ENCODE results near the gene FRMD6. TPM values are rescaled to one million over a fixed set of nuclear protein-coding genes. Genes with fewer than 3 reads are reported as not detected.

FRMD6 gene
- total and polyA plus RNA-seq, 10 of the 15 experiments (the other 5 are each of a cell fraction or from before 2014, with no cell fraction given), result 0.86 to 7.8 (median 3.3) TPM

DNA sequence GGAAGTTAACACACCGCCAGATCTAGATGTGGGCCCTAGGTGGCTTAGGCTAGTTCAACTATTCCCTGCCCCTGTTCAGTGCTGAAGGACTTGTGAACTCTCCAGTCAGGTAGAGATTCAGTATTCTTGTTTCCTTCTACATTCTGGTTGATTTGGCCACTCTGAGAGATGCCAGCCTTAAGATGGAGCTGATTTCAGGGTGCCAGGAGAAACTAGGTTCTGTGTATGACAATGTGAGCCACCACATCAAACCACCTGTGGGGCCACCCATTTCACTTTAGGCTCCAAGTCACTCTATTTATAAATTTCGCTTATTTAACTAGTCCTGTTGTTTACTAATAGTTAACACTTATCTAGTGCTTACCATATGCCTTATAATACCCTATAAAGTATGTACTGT is 26.0 kb downstream of the FRMD6 start:
- no TSS peak for BruUV-seq (replicated peaks)
- Histone ChIP-seq H4K20me1 (ENCODE audit: control insufficient read depth, insufficient read depth) (no peaks in the 10 kb centered on the region), H3K4me3 (no peak overlapping the region), H3K4me2 (ENCODE audit: control insufficient read depth, insufficient read depth) (no peak overlapping the region), H3K79me2 (ENCODE audit: control insufficient read depth, insufficient read depth, low read length) (no peaks in the 10 kb centered on the region), H3K27me3 (replicated peaks in 1 of 2; ENCODE audit: control insufficient read depth in 2 of 2, insufficient read depth in 2 of 2, low read length in 1 of 2) (peaks cover 0 to 1% of the 10 kb centered on the region in 2 experiments; a peak in 1 of 4 replicates), H2AFZ (ENCODE audit: control insufficient read depth, low read depth, low read length) (no peak overlapping the region), H3K27ac (ENCODE audit: control insufficient read depth, insufficient read depth) (no peak overlapping the region), H3K9ac (ENCODE audit: control insufficient read depth, insufficient read depth, low read length) (no peak overlapping the region), H3K4me1 (ENCODE audit: control insufficient read depth, insufficient read depth, low read length) (no peaks in the 10 kb centered on the region), H3K36me3 (ENCODE audit: control insufficient read depth in 2 of 2, insufficient read depth in 2 of 2, low read length in 1 of 2) (no peaks in the 10 kb centered on the region), H3K9me3 (replicated peaks; ENCODE audit: control insufficient read depth, insufficient read depth, low read length) (no peaks in the 10 kb centered on the region)
- WGBS (ENCODE audit: insufficient coverage, insufficient replicate concordance, low lambda C conversion rate, missing lambda C conversion rate), result 48% methylated on average over 2 of the region's 2 CpGs
- ChIA-PET SMC1A (ENCODE audit: uncharacterized antibody, unreplicated experiment) (no interaction called here), CTCF (no interaction called here), POLR2A (no interaction called here), RAD21 (ENCODE audit: unreplicated experiment) (no interaction called here)
- no peak for DNase-seq (ENCODE audit: low read depth, low spot score)
- ATAC-seq, result peak; percentile 29; the same call in 2 of the 3 replicates
- TF ChIP-seq, protein P1, sequence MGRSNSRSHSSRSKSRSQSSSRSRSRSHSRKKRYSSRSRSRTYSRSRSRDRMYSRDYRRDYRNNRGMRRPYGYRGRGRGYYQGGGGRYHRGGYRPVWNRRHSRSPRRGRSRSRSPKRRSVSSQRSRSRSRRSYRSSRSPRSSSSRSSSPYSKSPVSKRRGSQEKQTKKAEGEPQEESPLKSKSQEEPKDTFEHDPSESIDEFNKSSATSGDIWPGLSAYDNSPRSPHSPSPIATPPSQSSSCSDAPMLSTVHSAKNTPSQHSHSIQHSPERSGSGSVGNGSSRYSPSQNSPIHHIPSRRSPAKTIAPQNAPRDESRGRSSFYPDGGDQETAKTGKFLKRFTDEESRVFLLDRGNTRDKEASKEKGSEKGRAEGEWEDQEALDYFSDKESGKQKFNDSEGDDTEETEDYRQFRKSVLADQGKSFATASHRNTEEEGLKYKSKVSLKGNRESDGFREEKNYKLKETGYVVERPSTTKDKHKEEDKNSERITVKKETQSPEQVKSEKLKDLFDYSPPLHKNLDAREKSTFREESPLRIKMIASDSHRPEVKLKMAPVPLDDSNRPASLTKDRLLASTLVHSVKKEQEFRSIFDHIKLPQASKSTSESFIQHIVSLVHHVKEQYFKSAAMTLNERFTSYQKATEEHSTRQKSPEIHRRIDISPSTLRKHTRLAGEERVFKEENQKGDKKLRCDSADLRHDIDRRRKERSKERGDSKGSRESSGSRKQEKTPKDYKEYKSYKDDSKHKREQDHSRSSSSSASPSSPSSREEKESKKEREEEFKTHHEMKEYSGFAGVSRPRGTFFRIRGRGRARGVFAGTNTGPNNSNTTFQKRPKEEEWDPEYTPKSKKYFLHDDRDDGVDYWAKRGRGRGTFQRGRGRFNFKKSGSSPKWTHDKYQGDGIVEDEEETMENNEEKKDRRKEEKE (IDR thresholded peaks at IDR 0.05), result no peak
- TF ChIP-seq, protein P2, sequence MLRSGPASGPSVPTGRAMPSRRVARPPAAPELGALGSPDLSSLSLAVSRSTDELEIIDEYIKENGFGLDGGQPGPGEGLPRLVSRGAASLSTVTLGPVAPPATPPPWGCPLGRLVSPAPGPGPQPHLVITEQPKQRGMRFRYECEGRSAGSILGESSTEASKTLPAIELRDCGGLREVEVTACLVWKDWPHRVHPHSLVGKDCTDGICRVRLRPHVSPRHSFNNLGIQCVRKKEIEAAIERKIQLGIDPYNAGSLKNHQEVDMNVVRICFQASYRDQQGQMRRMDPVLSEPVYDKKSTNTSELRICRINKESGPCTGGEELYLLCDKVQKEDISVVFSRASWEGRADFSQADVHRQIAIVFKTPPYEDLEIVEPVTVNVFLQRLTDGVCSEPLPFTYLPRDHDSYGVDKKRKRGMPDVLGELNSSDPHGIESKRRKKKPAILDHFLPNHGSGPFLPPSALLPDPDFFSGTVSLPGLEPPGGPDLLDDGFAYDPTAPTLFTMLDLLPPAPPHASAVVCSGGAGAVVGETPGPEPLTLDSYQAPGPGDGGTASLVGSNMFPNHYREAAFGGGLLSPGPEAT (IDR thresholded peaks at IDR 0.05; ENCODE audit: low read depth), result no peak
- no peak for TF ChIP-seq SRF (IDR thresholded peaks at IDR 0.05; ENCODE audit: low read depth in 2 of 2, low read length in 2 of 2)
- TF ChIP-seq TCF7 (IDR thresholded peaks at IDR 0.05; ENCODE audit: borderline replicate concordance), result no peak
- no peak for TF ChIP-seq SREBF1 (IDR thresholded peaks at IDR 0.05; ENCODE audit: low read length)
- TF ChIP-seq TBL1XR1 (IDR thresholded peaks at IDR 0.05; ENCODE audit: low read depth, low read length), result no peak
- no peak for TF ChIP-seq POU2F2 (IDR thresholded peaks at IDR 0.05; ENCODE audit: borderline replicate concordance, low read depth, low read length)
- no peak for TF ChIP-seq ZNF592 (IDR thresholded peaks at IDR 0.05)
- no peak for TF ChIP-seq HDAC2 (IDR thresholded peaks at IDR 0.05)
- intact Hi-C loops (cut with micrococcal nuclease; ENCODE audit: unreplicated experiment), result no loop called here
- in situ Hi-C loops (cut with MboI), result no loop called here
- peak; percentile 64 for FAIRE-seq
